ENCODE data around the gene PTPRM. TPM values are rescaled to one million over a fixed set of nuclear protein-coding genes. Genes with fewer than 3 reads are reported as not detected.

PTPRM gene
- total RNA-seq, 1 donor from 2014 or later, result 59.0 TPM

GRCh38 chr18:7990670-7991069 lies 423.6 kb downstream of the PTPRM start:
- no peak for DNase-seq (ENCODE audit: low read depth, low spot score)

GRCh38 chr18:8001711-8002301 lies 434.7 kb downstream of the PTPRM start:
- DNase-seq (ENCODE audit: low read depth, low spot score), result no peak

GRCh38 chr18:8003878-8004675 lies 437.0 kb downstream of the PTPRM start:
- DNase-seq (ENCODE audit: low read depth, low spot score), result peak; percentile 15

- DNase-seq (ENCODE audit: low read depth, low spot score), result no peak
These were observed 437.7 kb downstream of the PTPRM start for GRCh38 chr18:8004792-8005191.

- no peak for DNase-seq (ENCODE audit: low read depth, low spot score)
These were observed 438.9 kb downstream of the PTPRM start for GRCh38 chr18:8005870-8006569.

GRCh38 chr18:8006979-8007378 lies 439.9 kb downstream of the PTPRM start:
- no peak for DNase-seq (ENCODE audit: low read depth, low spot score)

GRCh38 chr18:8008033-8008432 lies 440.9 kb downstream of the PTPRM start:
- DNase-seq (ENCODE audit: low read depth, low spot score), result no peak

GRCh38 chr18:8011361-8011760 lies 444.2 kb downstream of the PTPRM start:
- no peak for DNase-seq (ENCODE audit: low read depth, low spot score)

GRCh38 chr18:8011906-8012305 lies 444.8 kb downstream of the PTPRM start:
- no peak for DNase-seq (ENCODE audit: low read depth, low spot score)

- DNase-seq (ENCODE audit: low read depth, low spot score), result no peak
These were observed 451.7 kb downstream of the PTPRM start for GRCh38 chr18:8018701-8019331.

GRCh38 chr18:8019600-8019999 lies 452.5 kb downstream of the PTPRM start:
- no peak for DNase-seq (ENCODE audit: low read depth, low spot score)

GRCh38 chr18:8020132-8020846 lies 453.2 kb downstream of the PTPRM start:
- DNase-seq (ENCODE audit: low read depth, low spot score), result no peak

- DNase-seq (ENCODE audit: low read depth, low spot score), result no peak
These were observed 461.9 kb downstream of the PTPRM start for GRCh38 chr18:8029061-8029460.

GRCh38 chr18:8029731-8030130 lies 462.6 kb downstream of the PTPRM start:
- DNase-seq (ENCODE audit: low read depth, low spot score), result no peak

GRCh38 chr18:8030201-8030600 lies 463.1 kb downstream of the PTPRM start:
- DNase-seq (ENCODE audit: low read depth, low spot score), result no peak

GRCh38 chr18:8031496-8031895 lies 464.4 kb downstream of the PTPRM start:
- DNase-seq (ENCODE audit: low read depth, low spot score), result no peak

GRCh38 chr18:8034674-8035073 lies 467.6 kb downstream of the PTPRM start:
- DNase-seq (ENCODE audit: low read depth, low spot score), result no peak

GRCh38 chr18:8036551-8036950 lies 469.4 kb downstream of the PTPRM start:
- no peak for DNase-seq (ENCODE audit: low read depth, low spot score)

GRCh38 chr18:8037296-8037695 lies 470.2 kb downstream of the PTPRM start:
- DNase-seq (ENCODE audit: low read depth, low spot score), result no peak

GRCh38 chr18:8040021-8040420 lies 472.9 kb downstream of the PTPRM start:
- DNase-seq (ENCODE audit: low read depth, low spot score), result no peak

- no peak for DNase-seq (ENCODE audit: low read depth, low spot score)
These were observed 474.5 kb downstream of the PTPRM start for GRCh38 chr18:8041526-8042111.
